Vagina (tissue), 2 donors: ENCODE measurements around the gene MACROD2. TPM values are rescaled to one million over a fixed set of nuclear protein-coding genes. Genes with fewer than 3 reads are reported as not detected.

Experiments used
- DNase-seq, 2 donors: peaks; one replicate each; pipeline ENCODE4 v3.0.0-alpha.2; 2017; ENCODE audit errors: extremely low spot score in 2 of 2
- H3K27ac ChIP-seq: fragments of 200-600 bp; sonication (generic); one replicate; pipeline ENCODE4 v1.5.1; 2019
- H3K27me3 ChIP-seq: fragments of 200-600 bp; sonication (generic); one replicate; pipeline ENCODE4 v1.5.1; 2019
- H3K36me3 ChIP-seq, 2 donors: fragments of 200-600 bp; sonication (generic); one replicate each; pipeline ENCODE4 v1.5.1; 2017 to 2019
- H3K4me1 ChIP-seq: fragments of 200-600 bp; sonication (generic); one replicate; pipeline ENCODE4 v1.5.1; 2019
- H3K4me3 ChIP-seq, 2 donors: fragments of 200-600 bp; sonication (generic); 1 replicate in 1 of 2; 2 replicates in 1 of 2; pipeline ENCODE4 v1.5.1; 2016 to 2019
- H3K9me3 ChIP-seq: fragments of 200-600 bp; sonication (generic); one replicate; pipeline ENCODE4 v1.5.1; 2019
- CTCF ChIP-seq, 3 experiments: fragments of 450-650 bp in 2 of 3; fragments of 200-600 bp in 1 of 3; sonication (generic) in 1 of 3; IDR thresholded peaks; one replicate each; pipeline ENCODE4 v1.5.1; 2017 to 2019; ENCODE audit warnings: antibody characterized with exemption in 3 of 3, mild to moderate bottlenecking in 2 of 3, moderate library complexity in 2 of 3
- POLR2A ChIP-seq, 2 donors: fragments of 450-650 bp; IDR thresholded peaks; one replicate each; pipeline ENCODE4 v1.6.1; 2017; ENCODE audit warnings: antibody characterized with exemption in 2 of 2, mild to moderate bottlenecking in 2 of 2, moderate library complexity in 2 of 2
- POLR2AphosphoS5 ChIP-seq, 2 donors: sonication (generic); formaldehyde crosslinking; IDR thresholded peaks; one replicate each; pipeline ENCODE4 v1.9.0; 2017; ENCODE audit warnings: antibody characterized with exemption in 2 of 2, mild to moderate bottlenecking in 2 of 2, low read depth in 1 of 2; ENCODE audit not compliant: insufficient read depth in 1 of 2
- intact Hi-C: fragments of 100-400 bp; cut with DNase I; formaldehyde crosslinking; loops from one replicate; pipeline ENCODE4 v1.15.1; 2023
- total RNA-seq: library from RNA; depleted of rRNA; stranded (reverse); fragments of >200 nt; gene quantifications from one replicate; pipeline ENCODE4 v1.2.3, GENCODE V29; 2016

The MACROD2 gene
- total RNA-seq, 1 donor from 2014 or later: 12.5 TPM

- Histone ChIP-seq H3K27ac (no peak overlapping the region), H3K4me3 (no peak overlapping the region), H3K27me3 (no peaks in the 10 kb centered on the region), H3K9me3 (no peaks in the 10 kb centered on the region), H3K4me1 (no peaks in the 10 kb centered on the region), H3K36me3 (no peaks in the 10 kb centered on the region)
- no peak for DNase-seq
- TF ChIP-seq POLR2A (IDR thresholded peaks at IDR 0.05): no peak
- TF ChIP-seq POLR2AphosphoS5 (IDR thresholded peaks at IDR 0.05; ENCODE audit: insufficient read depth in 1 of 2, low read depth in 1 of 2): no peak
- no peak for TF ChIP-seq CTCF (IDR thresholded peaks at IDR 0.05)
- intact Hi-C loops: no loop called here
Observed at GRCh38 chr20:15900443-15900842, 1905.1 kb downstream of the MACROD2 start.

DNA sequence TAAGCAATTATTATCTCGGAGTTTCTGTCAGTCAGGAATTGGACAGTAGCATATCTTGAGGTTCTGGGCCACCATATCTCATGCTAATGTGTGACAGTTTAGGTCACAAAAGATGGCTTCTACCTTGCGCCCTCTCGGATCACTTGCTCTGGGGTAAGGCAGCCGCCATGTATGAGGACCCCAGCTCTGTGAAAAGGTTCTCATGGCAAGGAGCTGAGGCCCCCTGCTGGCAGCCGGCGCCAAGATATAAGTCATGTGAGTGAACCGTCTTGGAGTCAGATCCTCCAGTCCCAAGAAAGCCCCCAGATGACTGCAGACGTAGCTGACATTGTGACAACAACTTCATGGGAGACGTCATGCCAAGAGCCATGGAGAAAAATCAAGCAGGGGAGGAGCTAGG is 1907.2 kb downstream of the MACROD2 start:
- intact Hi-C loops: no loop called here
- no peak for DNase-seq
- Histone ChIP-seq H3K4me1 (no peaks in the 10 kb centered on the region), H3K36me3 (no peaks in the 10 kb centered on the region), H3K4me3 (no peak overlapping the region), H3K9me3 (no peaks in the 10 kb centered on the region), H3K27ac (no peak overlapping the region), H3K27me3 (no peaks in the 10 kb centered on the region)
- no peak for TF ChIP-seq CTCF (IDR thresholded peaks at IDR 0.05)
- TF ChIP-seq POLR2A (IDR thresholded peaks at IDR 0.05): no peak
- TF ChIP-seq POLR2AphosphoS5 (IDR thresholded peaks at IDR 0.05; ENCODE audit: insufficient read depth in 1 of 2, low read depth in 1 of 2): no peak

DNA sequence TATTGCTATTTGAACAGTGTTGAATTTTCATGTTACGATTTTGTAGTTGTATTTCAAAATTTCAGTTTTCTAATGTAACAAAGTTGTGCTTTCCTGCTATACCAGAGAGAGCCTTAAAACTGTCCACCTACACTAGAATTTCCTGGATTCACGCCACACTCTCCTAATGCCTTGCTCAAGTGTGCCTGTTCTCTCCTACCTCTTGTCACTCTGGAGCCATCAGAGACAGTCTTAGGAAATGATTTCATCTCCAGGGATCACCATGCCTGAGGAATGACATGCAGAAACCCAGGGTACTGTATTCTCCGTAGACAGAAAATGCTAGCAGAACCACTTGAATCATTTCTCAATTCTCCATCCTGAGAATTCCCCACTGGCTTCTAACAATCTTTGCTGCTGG is 1910.3 kb downstream of the MACROD2 start:
- no peak overlapping the region for H3K4me3 ChIP-seq
- H3K27me3 ChIP-seq: no peaks in the 10 kb centered on the region
- no peak for DNase-seq
- H3K9me3 ChIP-seq: no peaks in the 10 kb centered on the region
- intact Hi-C loops: no loop called here
- H3K27ac ChIP-seq: no peak overlapping the region
- H3K4me1 ChIP-seq: no peaks in the 10 kb centered on the region
- no peaks in the 10 kb centered on the region for H3K36me3 ChIP-seq
- TF ChIP-seq POLR2A (IDR thresholded peaks at IDR 0.05): no peak
- no peak for TF ChIP-seq CTCF (IDR thresholded peaks at IDR 0.05)
- no peak for TF ChIP-seq POLR2AphosphoS5 (IDR thresholded peaks at IDR 0.05; ENCODE audit: insufficient read depth in 1 of 2, low read depth in 1 of 2)

GRCh38 chr20:15909995-15910394 is 1914.7 kb downstream of the MACROD2 start:
- no peaks in the 10 kb centered on the region for H3K27me3 ChIP-seq
- intact Hi-C loops: no loop called here
- TF ChIP-seq POLR2A (IDR thresholded peaks at IDR 0.05) (no peak), CTCF (IDR thresholded peaks at IDR 0.05) (no peak), POLR2AphosphoS5 (IDR thresholded peaks at IDR 0.05; ENCODE audit: insufficient read depth in 1 of 2, low read depth in 1 of 2) (no peak)
- H3K27ac ChIP-seq: no peak overlapping the region
- H3K4me1 ChIP-seq: no peaks in the 10 kb centered on the region
- H3K4me3 ChIP-seq: no peak overlapping the region
- no peak for DNase-seq
- no peaks in the 10 kb centered on the region for H3K36me3 ChIP-seq
- H3K9me3 ChIP-seq: no peaks in the 10 kb centered on the region

DNA sequence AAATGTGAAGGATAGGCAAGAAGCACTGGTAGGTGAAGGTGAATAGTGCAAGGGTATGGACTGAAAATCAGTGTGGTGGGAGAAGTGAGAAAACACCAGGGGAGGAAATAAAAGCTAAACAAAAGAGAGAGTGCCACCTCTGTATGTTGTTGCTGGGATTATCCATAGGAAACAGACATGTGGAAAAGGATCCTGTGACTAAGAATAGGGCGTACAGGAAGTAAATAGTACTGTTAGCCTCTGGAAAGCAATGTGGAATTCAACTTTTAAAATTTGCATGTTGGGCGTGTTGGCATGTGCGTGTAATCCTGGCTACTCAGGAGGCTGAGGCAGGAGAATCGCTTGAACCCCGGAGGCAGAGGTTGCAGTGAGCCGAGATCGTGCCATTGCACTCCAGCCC is 1916.3 kb downstream of the MACROD2 start:
- no peak for TF ChIP-seq POLR2AphosphoS5 (IDR thresholded peaks at IDR 0.05; ENCODE audit: insufficient read depth in 1 of 2, low read depth in 1 of 2)
- TF ChIP-seq POLR2A (IDR thresholded peaks at IDR 0.05): no peak
- no peak for TF ChIP-seq CTCF (IDR thresholded peaks at IDR 0.05)
- Histone ChIP-seq H3K27ac (no peak overlapping the region), H3K4me1 (no peaks in the 10 kb centered on the region), H3K9me3 (no peaks in the 10 kb centered on the region), H3K27me3 (no peaks in the 10 kb centered on the region), H3K36me3 (no peaks in the 10 kb centered on the region), H3K4me3 (no peak overlapping the region)
- intact Hi-C loops: no loop called here
- no peak for DNase-seq
